Kidney epithelial cell (primary cell): ENCODE data around the gene EPB41L4B. TPM values are rescaled to one million over a fixed set of nuclear protein-coding genes. Genes with fewer than 3 reads are reported as not detected.

Experiments
- DNase-seq: peaks from one replicate; pipeline ENCODE4 v3.0.0-alpha.2; 2010; ENCODE audit warnings: low read depth
- H3K27me3 ChIP-seq: 2 replicates; pipeline ENCODE4 v1.6.0; 2011; ENCODE audit warnings: low read length; ENCODE audit not compliant: control insufficient read depth, insufficient read depth
- H3K36me3 ChIP-seq: 2 replicates; pipeline ENCODE4 v1.5.1; 2011; ENCODE audit warnings: low read length; ENCODE audit not compliant: control insufficient read depth, insufficient read depth
- H3K4me3 ChIP-seq: 2 replicates; pipeline ENCODE4 v1.5.1; 2011; ENCODE audit warnings: low read depth, mild to moderate bottlenecking, control low read depth, low read length
- CTCF ChIP-seq: IDR thresholded peaks from 2 replicates; pipeline ENCODE4 v1.5.1; 2011; ENCODE audit warnings: mild to moderate bottlenecking, moderate library complexity, low read length, control low read depth, inconsistent platforms; ENCODE audit not compliant: insufficient read depth, poor library complexity, severe bottlenecking
- total RNA-seq: library from RNA; depleted of rRNA; stranded (reverse); fragments of >200 nt; gene quantifications from 2 replicates; pipeline ENCODE4 v1.2.3, GENCODE V29; 2015

Gene EPB41L4B
- total RNA-seq, 1 donor from 2014 or later, result 11.0 TPM

- Histone ChIP-seq H3K27me3 (no peaks in the 10 kb centered on the region), H3K36me3 (no peaks in the 10 kb centered on the region), H3K4me3 (no peak overlapping the region)
- no peak for DNase-seq
- no peak for TF ChIP-seq CTCF
These were observed 78.1 kb downstream of the EPB41L4B start for GRCh38 chr9:109242741-109243140.

DNA sequence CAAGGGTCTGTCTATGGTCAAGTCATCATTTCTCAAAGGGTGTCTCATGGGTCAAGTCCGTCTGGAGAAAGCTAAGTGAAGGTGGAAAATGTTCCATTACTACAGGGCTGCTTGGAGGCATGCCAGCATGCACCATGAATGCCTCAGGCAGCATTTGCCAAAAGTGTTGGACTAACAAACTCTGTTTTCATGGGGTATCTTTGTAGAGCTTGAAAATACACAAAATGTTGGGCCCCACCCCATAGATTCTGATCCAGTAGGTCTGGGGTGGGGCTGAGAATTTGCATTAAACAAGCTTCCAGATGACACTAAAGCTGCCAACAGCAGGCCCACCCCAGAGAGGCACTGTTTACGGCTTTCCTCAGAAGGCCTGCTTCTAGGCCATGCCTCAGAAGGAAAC lies 78.8 kb downstream of the EPB41L4B start:
- TF ChIP-seq CTCF, result no peak
- H3K27me3 ChIP-seq, result no peaks in the 10 kb centered on the region
- no peak for DNase-seq

DNA sequence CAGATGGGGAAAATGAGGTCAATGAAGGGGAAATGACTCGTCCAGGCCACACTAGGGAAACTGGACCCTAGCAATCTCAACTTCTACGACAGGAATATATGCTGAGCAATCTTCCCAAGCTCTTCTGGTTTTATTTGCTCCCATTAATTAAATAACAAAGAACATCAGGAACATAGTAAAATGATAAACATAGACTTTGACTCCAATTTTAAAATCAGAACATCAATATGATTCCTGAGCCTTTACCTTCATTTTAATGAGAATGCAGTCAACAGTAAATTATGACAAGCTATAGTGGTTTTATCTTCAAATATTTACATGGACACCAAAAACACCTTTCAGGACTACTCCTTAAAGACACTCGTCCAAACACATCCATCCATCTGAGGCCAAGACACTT lies 79.7 kb downstream of the EPB41L4B start:
- no peak for TF ChIP-seq CTCF
- H3K4me3 ChIP-seq, result no peak overlapping the region
- DNase-seq, result no peak
- no peaks in the 10 kb centered on the region for H3K27me3 ChIP-seq
- no peaks in the 10 kb centered on the region for H3K36me3 ChIP-seq

More for the DNA sequence above, 78.8 kb downstream of the EPB41L4B start:
- Histone ChIP-seq H3K4me3 (no peak overlapping the region), H3K36me3 (no peaks in the 10 kb centered on the region)

DNA sequence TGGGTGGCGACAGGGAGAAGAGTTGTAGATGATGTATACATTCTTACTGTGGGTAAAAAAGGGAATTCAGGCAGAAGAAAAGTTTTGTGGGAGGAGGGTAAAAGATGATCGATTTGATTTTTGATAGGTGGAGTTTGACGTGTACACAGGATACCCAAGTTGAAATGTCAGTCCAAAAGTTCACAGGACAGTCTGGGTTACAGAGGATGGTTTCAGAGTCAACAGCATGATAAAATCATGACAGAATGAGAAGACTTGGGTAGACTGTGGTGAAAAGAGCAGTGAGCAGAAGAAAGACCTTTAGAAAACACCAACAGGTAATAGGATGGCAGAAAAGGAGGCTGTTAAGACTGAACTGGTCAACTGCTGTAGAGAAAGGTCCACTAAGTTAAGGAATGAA lies 81.6 kb downstream of the EPB41L4B start:
- Histone ChIP-seq H3K36me3 (no peaks in the 10 kb centered on the region), H3K27me3 (no peaks in the 10 kb centered on the region), H3K4me3 (no peak overlapping the region)
- no peak for TF ChIP-seq CTCF
- DNase-seq, result no peak

- no peak for TF ChIP-seq CTCF
- DNase-seq, result no peak
- no peaks in the 10 kb centered on the region for H3K27me3 ChIP-seq
- H3K36me3 ChIP-seq, result no peaks in the 10 kb centered on the region
- no peak overlapping the region for H3K4me3 ChIP-seq
These were observed 82.2 kb downstream of the EPB41L4B start for GRCh38 chr9:109238655-109239054.

DNA sequence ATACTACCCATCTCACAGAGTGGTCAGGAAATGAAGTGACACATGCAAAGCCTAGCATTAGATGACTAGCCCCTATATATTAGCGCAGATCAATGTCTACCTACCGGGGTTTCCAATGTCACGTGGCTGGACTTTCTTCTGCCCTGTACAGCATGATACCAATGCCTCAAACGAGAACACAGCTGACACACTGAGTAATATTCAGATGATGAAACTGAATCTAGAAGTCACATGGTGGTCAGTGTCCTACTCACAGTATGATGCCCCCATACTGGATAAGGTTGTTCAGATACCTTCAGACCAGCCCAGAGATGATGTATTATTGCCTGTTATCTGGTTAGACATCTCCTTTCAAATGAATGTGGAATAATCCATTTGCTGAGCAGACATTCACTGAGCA lies 82.7 kb downstream of the EPB41L4B start:
- no peaks in the 10 kb centered on the region for H3K27me3 ChIP-seq
- TF ChIP-seq CTCF, result no peak
- DNase-seq, result no peak
- H3K4me3 ChIP-seq, result no peak overlapping the region
- H3K36me3 ChIP-seq, result no peaks in the 10 kb centered on the region
